ENCODE results near the gene STOML1.

GRCh38 chr15:73950479-73950830 is 41.6 kb downstream of the STOML1 start:
- TF ChIP-seq, protein P1, sequence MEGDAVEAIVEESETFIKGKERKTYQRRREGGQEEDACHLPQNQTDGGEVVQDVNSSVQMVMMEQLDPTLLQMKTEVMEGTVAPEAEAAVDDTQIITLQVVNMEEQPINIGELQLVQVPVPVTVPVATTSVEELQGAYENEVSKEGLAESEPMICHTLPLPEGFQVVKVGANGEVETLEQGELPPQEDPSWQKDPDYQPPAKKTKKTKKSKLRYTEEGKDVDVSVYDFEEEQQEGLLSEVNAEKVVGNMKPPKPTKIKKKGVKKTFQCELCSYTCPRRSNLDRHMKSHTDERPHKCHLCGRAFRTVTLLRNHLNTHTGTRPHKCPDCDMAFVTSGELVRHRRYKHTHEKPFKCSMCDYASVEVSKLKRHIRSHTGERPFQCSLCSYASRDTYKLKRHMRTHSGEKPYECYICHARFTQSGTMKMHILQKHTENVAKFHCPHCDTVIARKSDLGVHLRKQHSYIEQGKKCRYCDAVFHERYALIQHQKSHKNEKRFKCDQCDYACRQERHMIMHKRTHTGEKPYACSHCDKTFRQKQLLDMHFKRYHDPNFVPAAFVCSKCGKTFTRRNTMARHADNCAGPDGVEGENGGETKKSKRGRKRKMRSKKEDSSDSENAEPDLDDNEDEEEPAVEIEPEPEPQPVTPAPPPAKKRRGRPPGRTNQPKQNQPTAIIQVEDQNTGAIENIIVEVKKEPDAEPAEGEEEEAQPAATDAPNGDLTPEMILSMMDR (IDR thresholded peaks at IDR 0.05; ENCODE audit: poor library complexity, severe bottlenecking) = no peak
- TF ChIP-seq, protein P2, sequence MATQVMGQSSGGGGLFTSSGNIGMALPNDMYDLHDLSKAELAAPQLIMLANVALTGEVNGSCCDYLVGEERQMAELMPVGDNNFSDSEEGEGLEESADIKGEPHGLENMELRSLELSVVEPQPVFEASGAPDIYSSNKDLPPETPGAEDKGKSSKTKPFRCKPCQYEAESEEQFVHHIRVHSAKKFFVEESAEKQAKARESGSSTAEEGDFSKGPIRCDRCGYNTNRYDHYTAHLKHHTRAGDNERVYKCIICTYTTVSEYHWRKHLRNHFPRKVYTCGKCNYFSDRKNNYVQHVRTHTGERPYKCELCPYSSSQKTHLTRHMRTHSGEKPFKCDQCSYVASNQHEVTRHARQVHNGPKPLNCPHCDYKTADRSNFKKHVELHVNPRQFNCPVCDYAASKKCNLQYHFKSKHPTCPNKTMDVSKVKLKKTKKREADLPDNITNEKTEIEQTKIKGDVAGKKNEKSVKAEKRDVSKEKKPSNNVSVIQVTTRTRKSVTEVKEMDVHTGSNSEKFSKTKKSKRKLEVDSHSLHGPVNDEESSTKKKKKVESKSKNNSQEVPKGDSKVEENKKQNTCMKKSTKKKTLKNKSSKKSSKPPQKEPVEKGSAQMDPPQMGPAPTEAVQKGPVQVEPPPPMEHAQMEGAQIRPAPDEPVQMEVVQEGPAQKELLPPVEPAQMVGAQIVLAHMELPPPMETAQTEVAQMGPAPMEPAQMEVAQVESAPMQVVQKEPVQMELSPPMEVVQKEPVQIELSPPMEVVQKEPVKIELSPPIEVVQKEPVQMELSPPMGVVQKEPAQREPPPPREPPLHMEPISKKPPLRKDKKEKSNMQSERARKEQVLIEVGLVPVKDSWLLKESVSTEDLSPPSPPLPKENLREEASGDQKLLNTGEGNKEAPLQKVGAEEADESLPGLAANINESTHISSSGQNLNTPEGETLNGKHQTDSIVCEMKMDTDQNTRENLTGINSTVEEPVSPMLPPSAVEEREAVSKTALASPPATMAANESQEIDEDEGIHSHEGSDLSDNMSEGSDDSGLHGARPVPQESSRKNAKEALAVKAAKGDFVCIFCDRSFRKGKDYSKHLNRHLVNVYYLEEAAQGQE (IDR thresholded peaks at IDR 0.05; ENCODE audit: borderline replicate concordance) = no peak
- no peak for TF ChIP-seq EZH2 (IDR thresholded peaks at IDR 0.05; ENCODE audit: borderline replicate concordance, insufficient read depth, low read length, poor library complexity, severe bottlenecking)
- TF ChIP-seq TAF1 (IDR thresholded peaks at IDR 0.05; ENCODE audit: low read depth) = no peak
- TF ChIP-seq POLR2AphosphoS5 (IDR thresholded peaks at IDR 0.05) = no peak
- no peak for TF ChIP-seq RAD21 (conservative IDR thresholded peaks at IDR 0.05)
- TF ChIP-seq EP300 (conservative IDR thresholded peaks at IDR 0.05; ENCODE audit: poor library complexity, severe bottlenecking) = no peak

All from neural cell (in vitro differentiated cells).